Hematopoietic multipotent progenitor cell treated with erythropoietin and hydrocortisone succinate and interleukin-3 and kit ligand, for 15 days (in vitro differentiated cells): ENCODE data around the gene C20orf96.

ENCODE experiments used
- DNase-seq: peaks from one replicate; pipeline ENCODE4 v3.0.0-alpha.2; 2015; ENCODE audit warnings: low spot score

C20orf96 gene

GRCh38 chr20:312067-312466, 21.5 kb upstream of the C20orf96 start:
- no peak for DNase-seq

GRCh38 chr20:311609-312008, 21.1 kb upstream of the C20orf96 start:
- no peak for DNase-seq

GRCh38 chr20:310645-311044, 20.1 kb upstream of the C20orf96 start:
- DNase-seq: no peak

- peak; percentile 80 for DNase-seq
These were observed 19.5 kb upstream of the C20orf96 start for GRCh38 chr20:309841-310644.

- no peak for DNase-seq
These were observed 18.8 kb upstream of the C20orf96 start for GRCh38 chr20:309306-309840.

GRCh38 chr20:308427-309038, 18.0 kb upstream of the C20orf96 start:
- DNase-seq: no peak

GRCh38 chr20:305745-306144, 15.2 kb upstream of the C20orf96 start:
- no peak for DNase-seq

GRCh38 chr20:301886-302848, 11.6 kb upstream of the C20orf96 start:
- no peak for DNase-seq

GRCh38 chr20:300345-300990, 9.9 kb upstream of the C20orf96 start:
- no peak for DNase-seq

GRCh38 chr20:298776-299391, 8.3 kb upstream of the C20orf96 start:
- DNase-seq: no peak

GRCh38 chr20:297925-298775, 7.6 kb upstream of the C20orf96 start:
- DNase-seq: peak; percentile 43

- peak; percentile 82 for DNase-seq
These were observed 6.8 kb upstream of the C20orf96 start, which contains the start of gene ZCCHC3 for GRCh38 chr20:297098-297924. ZCCHC3 (plus strand) TSS chr20:297570; CDS start chr20:297587, 17 bp downstream.

- DNase-seq: no peak
These were observed 5.3 kb upstream of the C20orf96 start for GRCh38 chr20:295804-296203.

GRCh38 chr20:294602-295001, 4.1 kb upstream of the C20orf96 start:
- no peak for DNase-seq

- DNase-seq: no peak
These were observed 862 bp downstream of the C20orf96 start for GRCh38 chr20:289693-290083.

GRCh38 chr20:288956-289692, 1.4 kb downstream of the C20orf96 start:
- no peak for DNase-seq

- no peak for DNase-seq
These were observed 4.0 kb downstream of the C20orf96 start for GRCh38 chr20:286508-286907.

- DNase-seq: no peak
These were observed 6.4 kb downstream of the C20orf96 start for GRCh38 chr20:284172-284571.
